HG02588 (cell line): ENCODE data around the gene C1QL1.
A peak's percentile ranks its signal among the peaks of the same experiment; 100 is the strongest.
"Not testable (repeated sequence)": the region's sequence is repeated elsewhere in the genome, so short reads cannot be mapped to it uniquely, and the experiment has no call there.

Source experiments
- ATAC-seq: cut with Tn5 transposase; IDR thresholded peaks from one replicate; pipeline ENCODE4 v1.9.1; 2021; ENCODE audit warnings: mild to moderate bottlenecking, moderate library complexity; ENCODE audit not compliant: unreplicated experiment

C1QL1 gene

GRCh38 chr17:44965481-44966234, 2.4 kb downstream of the C1QL1 start:
- no peak for ATAC-seq

- ATAC-seq = no peak
Measured at GRCh38 chr17:44961921-44962350, 6.2 kb downstream of the C1QL1 start.

- no peak for ATAC-seq
Measured at GRCh38 chr17:44960691-44961090, 7.4 kb downstream of the C1QL1 start.

- ATAC-seq = no peak
Measured at GRCh38 chr17:44959821-44960531, 8.1 kb downstream of the C1QL1 start.

GRCh38 chr17:44956998-44957981, 10.8 kb downstream of the C1QL1 start:
- no peak for ATAC-seq

GRCh38 chr17:44955674-44956425, 12.3 kb downstream of the C1QL1 start:
- no peak for ATAC-seq

GRCh38 chr17:44952946-44953475, 15.1 kb downstream of the C1QL1 start:
- ATAC-seq = no peak

GRCh38 chr17:44948315-44948795, 19.7 kb downstream of the C1QL1 start:
- no peak for ATAC-seq

GRCh38 chr17:44947461-44948314, 20.4 kb downstream of the C1QL1 start, which contains the start of gene KIF18B:
Gene KIF18B (minus strand): TSS chr17:44947773. CDS start chr17:44936344, 11,429 bp downstream.
- ATAC-seq = peak; percentile 92

- not testable (repeated sequence) for ATAC-seq
Measured at GRCh38 chr17:44945652-44946051, 22.5 kb downstream of the C1QL1 start.

GRCh38 chr17:44942456-44942855, 25.6 kb downstream of the C1QL1 start:
- no peak for ATAC-seq

- ATAC-seq = no peak
Measured at GRCh38 chr17:44941712-44942331, 26.3 kb downstream of the C1QL1 start.

- ATAC-seq = no peak
Measured at GRCh38 chr17:44940768-44941167, 27.3 kb downstream of the C1QL1 start.

GRCh38 chr17:44940317-44940716, 27.8 kb downstream of the C1QL1 start:
- ATAC-seq = no peak

- no peak for ATAC-seq
Measured at GRCh38 chr17:44935116-44935515, 33.0 kb downstream of the C1QL1 start.

GRCh38 chr17:44934745-44935105, 33.4 kb downstream of the C1QL1 start:
- no peak for ATAC-seq

- no peak for ATAC-seq
Measured at GRCh38 chr17:44933824-44934744, 34.0 kb downstream of the C1QL1 start.

- no peak for ATAC-seq
Measured at GRCh38 chr17:44932787-44933097, 35.4 kb downstream of the C1QL1 start.
